Measurements from ENCODE around the gene IL27RA. TPM values are rescaled to one million over a fixed set of nuclear protein-coding genes. Genes with fewer than 3 reads are reported as not detected.

Gene IL27RA
- total RNA-seq, 1 experiment from 2014 or later = 13.6 TPM

DNA sequence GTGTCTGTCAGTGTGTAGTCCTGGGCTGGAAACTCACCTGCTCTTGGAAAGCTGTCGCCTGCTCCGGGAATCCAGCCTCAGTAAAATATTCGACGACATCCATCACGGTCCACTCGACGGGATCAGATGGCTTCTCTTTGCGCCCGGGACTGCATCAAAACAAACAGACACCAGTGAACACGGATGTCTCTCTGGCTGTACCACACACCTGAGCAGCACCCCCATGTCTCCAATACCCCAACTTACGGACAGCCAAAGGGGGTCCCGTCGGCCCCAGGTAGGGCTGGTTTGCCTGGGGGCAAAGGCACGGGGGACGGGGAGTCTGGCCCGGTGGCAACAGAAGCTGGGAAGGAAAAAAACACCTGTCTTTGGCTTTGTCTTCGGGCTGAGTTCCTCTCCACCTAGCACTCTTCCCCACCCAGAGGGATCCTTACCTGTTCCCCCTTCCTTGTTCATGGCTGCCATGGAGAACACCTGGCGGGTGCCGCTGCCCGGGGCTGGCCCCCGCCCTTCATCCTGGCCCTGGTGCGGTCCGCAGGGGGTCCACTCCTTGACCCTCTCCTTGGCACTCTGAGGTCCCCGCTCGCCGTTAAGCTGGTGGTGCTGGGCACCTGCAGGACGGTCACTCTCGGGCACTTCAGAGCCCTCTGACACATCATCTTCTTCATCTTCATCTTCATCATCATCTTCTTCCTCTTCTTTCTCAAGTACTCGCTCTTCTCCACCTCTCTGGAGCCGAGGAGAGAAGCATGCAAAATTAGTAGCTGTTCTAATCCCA, 57.3 kb downstream of the IL27RA start:
- H3K79me1 ChIP-seq (ENCODE audit: insufficient read depth, low read depth, low read length, poor library complexity, severe bottlenecking) = no peaks in the 10 kb centered on the region
- no peak overlapping the region for H4K91ac ChIP-seq (ENCODE audit: insufficient read length, low read depth, low read length)
- H2BK120ac ChIP-seq (ENCODE audit: low read depth, low read length, poor library complexity, severe bottlenecking) = no peak overlapping the region
- no peak overlapping the region for H4K5ac ChIP-seq (ENCODE audit: insufficient read length, low read depth, low read length)
- no peaks in the 10 kb centered on the region for H3K79me2 ChIP-seq (ENCODE audit: insufficient read depth, low read length)
- no peaks in the 10 kb centered on the region for H3K27me3 ChIP-seq (ENCODE audit: insufficient read depth, low read length)
- Mint-ChIP-seq H3K27ac (no peak overlapping the region), H3K36me3 (ENCODE audit: insufficient read depth in 1 of 3, low read depth in 3 of 3) (peaks cover 15 to 36% (median 29%) of the 10 kb centered on the region in 3 experiments; a peak in 6 of 7 replicates), H3K27me3 (ENCODE audit: low read depth) (peaks cover 15% of the 10 kb centered on the region), H3K4me1 (peaks cover 12% of the 10 kb centered on the region in 2 experiments), H3K9me3 (peaks cover 9% of the 10 kb centered on the region in 2 experiments), H3K4me3 (peak overlapping the region; percentile 78 to 87)
- WGBS (ENCODE audit: extremely low coverage, insufficient read length, low lambda C conversion rate) = no CpG with 5 or more reads among the region's 30 CpGs
- no peak for DNase-seq
- no peak overlapping the region for H2BK12ac ChIP-seq (ENCODE audit: insufficient read length, low read depth, low read length)
- H3K9ac ChIP-seq (ENCODE audit: extremely low read depth, insufficient read length, low read length) = no peak overlapping the region
- H3K4ac ChIP-seq (ENCODE audit: low read depth, low read length) = no peak overlapping the region
- no peak overlapping the region for H2AFZ ChIP-seq (ENCODE audit: low read length)
- no peak overlapping the region for H2BK20ac ChIP-seq (ENCODE audit: low read depth, low read length, poor library complexity, severe bottlenecking)
- H3T11ph ChIP-seq (ENCODE audit: low read length) = no peak overlapping the region
- peak overlapping the region; percentile 40 for H3K4me2 ChIP-seq (ENCODE audit: insufficient read depth, insufficient read length, low read length)
- H3K23me2 ChIP-seq (ENCODE audit: insufficient read length, low read depth, low read length, poor library complexity, severe bottlenecking) = peaks cover 8% of the 10 kb centered on the region
- H3K56ac ChIP-seq (ENCODE audit: insufficient read length, low read depth, low read length) = no peak overlapping the region
- no peak overlapping the region for H4K8ac ChIP-seq (replicated peaks; ENCODE audit: insufficient read length, low read depth, low read length)
- H3K9me3 ChIP-seq (ENCODE audit: control insufficient read depth, low read depth, low read length) = peaks cover 6% of the 10 kb centered on the region
- H4K20me1 ChIP-seq (ENCODE audit: control insufficient read depth, insufficient read depth, insufficient read length) = no peaks in the 10 kb centered on the region
- no peak overlapping the region for H2AK5ac ChIP-seq (ENCODE audit: insufficient read length, low read length)
- no peak overlapping the region for H3K18ac ChIP-seq (ENCODE audit: insufficient read length, low read depth, low read length)
- no peak overlapping the region for H3K27ac ChIP-seq (ENCODE audit: insufficient read length, low read depth, low read length)
- no peaks in the 10 kb centered on the region for H3K4me1 ChIP-seq (ENCODE audit: insufficient read depth, low read length)
- H3K14ac ChIP-seq (ENCODE audit: insufficient read depth, low read length) = no peak overlapping the region
- H3K23ac ChIP-seq (ENCODE audit: insufficient read length, low read depth, low read length) = no peak overlapping the region
- no peak overlapping the region for H2BK5ac ChIP-seq (ENCODE audit: insufficient read length, low read length)
- no peak overlapping the region for H2BK15ac ChIP-seq (ENCODE audit: low read depth, low read length)
- TF ChIP-seq, protein P1, sequence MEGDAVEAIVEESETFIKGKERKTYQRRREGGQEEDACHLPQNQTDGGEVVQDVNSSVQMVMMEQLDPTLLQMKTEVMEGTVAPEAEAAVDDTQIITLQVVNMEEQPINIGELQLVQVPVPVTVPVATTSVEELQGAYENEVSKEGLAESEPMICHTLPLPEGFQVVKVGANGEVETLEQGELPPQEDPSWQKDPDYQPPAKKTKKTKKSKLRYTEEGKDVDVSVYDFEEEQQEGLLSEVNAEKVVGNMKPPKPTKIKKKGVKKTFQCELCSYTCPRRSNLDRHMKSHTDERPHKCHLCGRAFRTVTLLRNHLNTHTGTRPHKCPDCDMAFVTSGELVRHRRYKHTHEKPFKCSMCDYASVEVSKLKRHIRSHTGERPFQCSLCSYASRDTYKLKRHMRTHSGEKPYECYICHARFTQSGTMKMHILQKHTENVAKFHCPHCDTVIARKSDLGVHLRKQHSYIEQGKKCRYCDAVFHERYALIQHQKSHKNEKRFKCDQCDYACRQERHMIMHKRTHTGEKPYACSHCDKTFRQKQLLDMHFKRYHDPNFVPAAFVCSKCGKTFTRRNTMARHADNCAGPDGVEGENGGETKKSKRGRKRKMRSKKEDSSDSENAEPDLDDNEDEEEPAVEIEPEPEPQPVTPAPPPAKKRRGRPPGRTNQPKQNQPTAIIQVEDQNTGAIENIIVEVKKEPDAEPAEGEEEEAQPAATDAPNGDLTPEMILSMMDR (conservative IDR thresholded peaks at IDR 0.05) = no peak
